Lower lobe of right lung (tissue), 2 donors: Measurements from ENCODE around the gene RUNX1. TPM values are rescaled to one million over a fixed set of nuclear protein-coding genes. Genes with fewer than 3 reads are reported as not detected.

Experiments
- ATAC-seq, 2 donors: fragments of 200-7000 bp; cut with Tn5 transposase; one replicate each; pipeline ENCODE4 v1.9.1; 2020 to 2022; ENCODE audit warnings: mild to moderate bottlenecking in 2 of 2, moderate library complexity in 2 of 2
- DNase-seq: peaks from one replicate; pipeline ENCODE4 v3.0.0-alpha.2; 2020
- H3K27ac ChIP-seq: fragments of 200-600 bp; one replicate; pipeline ENCODE4 v1.8.0; 2022
- H3K27me3 ChIP-seq: fragments of 200-600 bp; one replicate; pipeline ENCODE4 v1.8.0; 2022; ENCODE audit warnings: low read depth
- H3K36me3 ChIP-seq: fragments of 200-600 bp; one replicate; pipeline ENCODE4 v1.8.0; 2022; ENCODE audit warnings: mild to moderate bottlenecking
- H3K4me1 ChIP-seq: fragments of 200-600 bp; one replicate; pipeline ENCODE4 v1.8.0; 2022
- H3K4me3 ChIP-seq: fragments of 200-600 bp; one replicate; pipeline ENCODE4 v1.8.0; 2022; ENCODE audit warnings: mild to moderate bottlenecking
- H3K9me3 ChIP-seq: fragments of 200-600 bp; one replicate; pipeline ENCODE4 v1.8.0; 2022
- CTCF ChIP-seq: fragments of 200-600 bp; IDR thresholded peaks from one replicate; pipeline ENCODE4 v1.8.0; 2022; ENCODE audit warnings: antibody characterized with exemption, mild to moderate bottlenecking
- intact Hi-C: fragments of 100-400 bp; cut with DNase I; formaldehyde crosslinking; loops from one replicate; pipeline ENCODE4 v1.11.0; 2022
- total RNA-seq: library from RNA; stranded (reverse); fragmentation: NEBNext Ultra II Directional; extraction: Animal tissue kit (Norgen Biotek cat#: 25700); gene quantifications from one replicate; pipeline ENCODE4 v1.2.1, GENCODE V29; 2021
- donor health status: DM: no; HTN: yes; CAD: no; lungs with severe emphysema.

The RUNX1 gene
- total RNA-seq, 1 donor from 2014 or later: 110 TPM

GRCh38 chr21:34797201-34797525 is 251.9 kb downstream of the RUNX1 start:
- peaks cover 87% of the 10 kb centered on the region for H3K36me3 ChIP-seq
- ATAC-seq (no peak), DNase-seq (no peak)
- H3K4me3 ChIP-seq: no peak overlapping the region
- H3K27me3 ChIP-seq: no peaks in the 10 kb centered on the region
- TF ChIP-seq CTCF: no peak
- no peaks in the 10 kb centered on the region for H3K9me3 ChIP-seq
- intact Hi-C loops: no loop called here
- H3K4me1 ChIP-seq: peaks cover 28% of the 10 kb centered on the region
- H3K27ac ChIP-seq: no peak overlapping the region

- peak overlapping the region; percentile 44 for H3K27ac ChIP-seq
Measured at GRCh38 chr21:34796518-34797200, 252.4 kb downstream of the RUNX1 start.

GRCh38 chr21:34795548-34796180 is 253.4 kb downstream of the RUNX1 start:
- peaks cover 93% of the 10 kb centered on the region for H3K36me3 ChIP-seq
- peak overlapping the region; percentile 54 for H3K27ac ChIP-seq
- intact Hi-C loops: no loop called here

More at GRCh38 chr21:34796518-34797200, 252.4 kb downstream of the RUNX1 start:
- H3K9me3 ChIP-seq: no peaks in the 10 kb centered on the region
- H3K36me3 ChIP-seq: peaks cover 89% of the 10 kb centered on the region
- TF ChIP-seq CTCF: no peak
- peaks cover 23% of the 10 kb centered on the region for H3K4me1 ChIP-seq
- intact Hi-C loops: no loop called here
- DNase-seq (no peak), ATAC-seq (no peak)
- H3K27me3 ChIP-seq: no peaks in the 10 kb centered on the region
- no peak overlapping the region for H3K4me3 ChIP-seq

GRCh38 chr21:34795175-34795547 is 253.9 kb downstream of the RUNX1 start:
- peak; percentile 33 to 63 for ATAC-seq
- TF ChIP-seq CTCF: no peak
- H3K27me3 ChIP-seq: no peaks in the 10 kb centered on the region
- no peak overlapping the region for H3K4me3 ChIP-seq
- intact Hi-C loops: no loop called here
- H3K9me3 ChIP-seq: no peaks in the 10 kb centered on the region
- peaks cover 92% of the 10 kb centered on the region for H3K36me3 ChIP-seq
- H3K4me1 ChIP-seq: peaks cover 23% of the 10 kb centered on the region
- DNase-seq: no peak
- peak overlapping the region; percentile 54 for H3K27ac ChIP-seq

More at GRCh38 chr21:34795548-34796180, 253.4 kb downstream of the RUNX1 start:
- Histone ChIP-seq H3K4me3 (no peak overlapping the region), H3K9me3 (no peaks in the 10 kb centered on the region), H3K4me1 (peaks cover 23% of the 10 kb centered on the region), H3K27me3 (no peaks in the 10 kb centered on the region)
- no peak for TF ChIP-seq CTCF
- ATAC-seq: peak in 1 of 2 donors; percentile 15
- DNase-seq: no peak

- Histone ChIP-seq H3K9me3 (no peaks in the 10 kb centered on the region), H3K4me3 (no peak overlapping the region), H3K27ac (peak overlapping the region; percentile 54), H3K4me1 (peaks cover 23% of the 10 kb centered on the region), H3K27me3 (no peaks in the 10 kb centered on the region), H3K36me3 (peaks cover 87% of the 10 kb centered on the region)
- DNase-seq (no peak), ATAC-seq (no peak)
- intact Hi-C loops: no loop called here
- no peak for TF ChIP-seq CTCF
Measured at GRCh38 chr21:34794686-34795085, 254.4 kb downstream of the RUNX1 start.
